Activated naive CD4-positive, alpha-beta T cell treated with anti-CD3 and anti-CD28 coated beads, Interleukin-2, amount 10 ng/mL, durations not matched to agents 7 days and 5 days (primary cell): ENCODE data around the gene AHI1.

Experiments
- CTCF ChIA-PET: fragments of 350-600 bp; sonication (Branson Sonifier 250); formaldehyde crosslinking; loops from one replicate; lab custom pipeline; 2021; ENCODE audit warnings: antibody characterized with exemption; lab: Charles Lee
- DNase-seq: peaks from one replicate; pipeline ENCODE4 v3.0.0-alpha.2; 2020
- H3K27ac Mint-ChIP-seq: one replicate; pipeline ENCODE4 v1.8.0; 2021; ENCODE audit warnings: mild to moderate bottlenecking, moderate library complexity, mixed read lengths
- H3K27me3 Mint-ChIP-seq: one replicate; pipeline ENCODE4 v1.8.0; 2021; ENCODE audit warnings: mild to moderate bottlenecking, mixed read lengths
- H3K36me3 Mint-ChIP-seq: one replicate; pipeline ENCODE4 v1.8.0; 2021; ENCODE audit warnings: mixed read lengths
- H3K4me1 Mint-ChIP-seq: one replicate; pipeline ENCODE4 v1.8.0; 2021; ENCODE audit warnings: mixed read lengths
- H3K4me3 Mint-ChIP-seq: one replicate; pipeline ENCODE4 v1.8.0; 2021; ENCODE audit warnings: mild to moderate bottlenecking, moderate library complexity, mixed read lengths
- H3K9me3 Mint-ChIP-seq: one replicate; pipeline ENCODE4 v1.8.0; 2021; ENCODE audit warnings: mixed read lengths

The AHI1 gene

GRCh38 chr6:135311446-135312200 is 185.9 kb downstream of the AHI1 start:
- no peak for DNase-seq
- Mint-ChIP-seq H3K27ac (no peak overlapping the region), H3K36me3 (peaks cover 2% of the 10 kb centered on the region), H3K9me3 (no peaks in the 10 kb centered on the region), H3K4me3 (no peak overlapping the region), H3K27me3 (no peaks in the 10 kb centered on the region), H3K4me1 (no peaks in the 10 kb centered on the region)
- CTCF ChIA-PET, result no interaction called here

DNA sequence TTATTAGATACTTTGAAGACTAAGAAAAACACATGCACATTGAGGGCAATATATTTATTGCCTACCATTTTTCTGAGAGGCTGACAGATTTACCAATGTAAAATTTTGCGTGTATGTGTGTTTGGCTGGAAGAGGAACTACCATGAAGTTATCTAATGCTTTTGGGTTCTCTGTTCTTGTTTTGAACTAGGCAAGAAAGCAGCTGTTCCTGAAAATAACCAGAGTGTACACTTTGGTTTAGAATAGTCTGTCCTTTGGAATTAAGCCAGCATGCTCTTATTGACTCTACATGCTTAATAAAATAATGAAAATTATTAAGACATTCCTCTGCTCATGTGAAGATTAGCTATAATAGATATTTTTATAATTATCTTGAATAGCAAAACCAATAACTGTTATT is 187.2 kb downstream of the AHI1 start:
- Mint-ChIP-seq H3K9me3 (no peaks in the 10 kb centered on the region), H3K27me3 (no peaks in the 10 kb centered on the region), H3K36me3 (peaks cover 2% of the 10 kb centered on the region), H3K4me1 (no peaks in the 10 kb centered on the region), H3K27ac (no peak overlapping the region), H3K4me3 (no peak overlapping the region)
- DNase-seq, result no peak
- CTCF ChIA-PET, result no interaction called here

DNA sequence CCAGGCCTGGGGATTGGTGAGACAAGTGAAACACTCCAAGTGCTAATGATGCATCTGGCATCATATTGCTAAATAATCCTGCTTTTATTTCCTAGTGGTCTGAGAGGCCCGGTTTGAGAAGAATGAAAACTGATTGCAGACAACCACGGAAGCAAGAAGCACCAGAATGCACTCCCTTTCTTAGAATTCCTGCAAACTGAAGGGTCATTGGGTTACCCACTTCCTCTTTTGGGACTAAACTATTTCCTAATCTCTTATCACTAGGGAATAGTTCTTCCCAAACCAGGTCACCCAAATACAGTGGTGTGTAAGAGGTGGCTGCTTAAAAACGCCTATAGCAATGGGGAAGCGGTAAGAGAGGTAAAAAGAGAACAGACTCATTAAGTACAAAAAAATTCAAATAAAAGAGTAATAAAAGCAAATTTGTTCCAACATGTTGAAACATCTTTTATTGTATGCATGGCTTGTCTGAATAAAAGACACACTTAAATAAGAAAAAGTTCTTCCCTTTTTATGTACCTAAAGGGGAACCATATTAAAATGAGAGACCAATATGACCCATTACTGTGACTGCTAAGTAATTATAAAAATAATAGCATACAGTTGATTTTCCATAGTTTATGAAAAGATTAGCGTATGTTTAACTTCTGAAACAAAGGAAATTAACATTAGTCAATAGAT is 190.7 kb downstream of the AHI1 start:
- CTCF ChIA-PET, result no interaction called here

DNA sequence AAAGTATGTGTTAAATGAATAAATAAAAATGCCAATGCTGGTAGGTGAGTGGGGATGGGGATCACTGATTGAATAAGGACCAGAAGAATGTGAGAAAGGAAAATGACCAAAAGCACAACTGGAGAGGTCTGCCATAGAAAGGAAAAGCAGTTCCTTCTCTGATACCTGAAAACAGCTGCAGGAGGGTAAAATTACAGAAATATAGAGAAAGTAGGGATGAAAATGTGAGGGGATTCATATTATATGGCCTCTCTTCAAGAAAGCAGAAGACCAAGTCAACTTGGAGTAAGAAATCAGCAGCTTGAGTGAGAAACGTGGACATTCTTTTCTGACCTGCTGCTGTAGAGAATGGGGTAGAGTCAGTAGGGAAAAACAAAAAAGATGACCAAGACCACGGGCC is 191.4 kb downstream of the AHI1 start:
- H3K4me1 Mint-ChIP-seq, result no peaks in the 10 kb centered on the region
- H3K4me3 Mint-ChIP-seq, result no peak overlapping the region
- no peak for DNase-seq
- H3K27me3 Mint-ChIP-seq, result no peaks in the 10 kb centered on the region
- peaks cover 2% of the 10 kb centered on the region for H3K36me3 Mint-ChIP-seq
- H3K9me3 Mint-ChIP-seq, result no peaks in the 10 kb centered on the region
- CTCF ChIA-PET, result no interaction called here
- no peak overlapping the region for H3K27ac Mint-ChIP-seq

More for the DNA sequence above, 190.7 kb downstream of the AHI1 start:
- peaks cover 2% of the 10 kb centered on the region for H3K36me3 Mint-ChIP-seq
- no peaks in the 10 kb centered on the region for H3K4me1 Mint-ChIP-seq
- no peaks in the 10 kb centered on the region for H3K27me3 Mint-ChIP-seq
- no peak overlapping the region for H3K4me3 Mint-ChIP-seq
- no peak overlapping the region for H3K27ac Mint-ChIP-seq
- H3K9me3 Mint-ChIP-seq, result no peaks in the 10 kb centered on the region
- no peak for DNase-seq

GRCh38 chr6:135305684-135306083 is 191.9 kb downstream of the AHI1 start:
- DNase-seq, result no peak
- no peaks in the 10 kb centered on the region for H3K9me3 Mint-ChIP-seq
- no peak overlapping the region for H3K27ac Mint-ChIP-seq
- peaks cover 2% of the 10 kb centered on the region for H3K36me3 Mint-ChIP-seq
- H3K4me3 Mint-ChIP-seq, result no peak overlapping the region
- H3K4me1 Mint-ChIP-seq, result no peaks in the 10 kb centered on the region
- H3K27me3 Mint-ChIP-seq, result no peaks in the 10 kb centered on the region
- CTCF ChIA-PET, result no interaction called here

DNA sequence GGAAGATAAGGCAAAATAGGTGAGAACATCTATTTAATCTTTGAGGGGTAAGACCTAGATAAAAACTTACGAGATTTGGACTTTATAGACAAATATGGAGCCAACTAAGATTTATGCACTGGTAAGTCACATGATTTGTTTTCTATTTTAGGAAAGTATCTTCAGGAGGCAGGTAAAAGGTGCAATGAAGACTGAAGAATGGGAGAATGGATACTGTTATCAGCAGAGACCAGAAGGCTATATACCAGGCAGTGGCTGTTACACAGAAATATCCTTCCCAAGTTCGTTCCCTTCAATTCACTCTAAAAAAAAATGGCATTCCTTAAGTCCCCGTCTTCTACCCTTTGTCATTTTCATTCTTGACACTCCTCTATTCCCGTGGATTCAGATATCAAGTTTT is 192.7 kb downstream of the AHI1 start:
- Mint-ChIP-seq H3K27me3 (no peaks in the 10 kb centered on the region), H3K9me3 (no peaks in the 10 kb centered on the region), H3K4me1 (no peaks in the 10 kb centered on the region), H3K4me3 (no peak overlapping the region), H3K27ac (no peak overlapping the region), H3K36me3 (peaks cover 2% of the 10 kb centered on the region)
- DNase-seq, result no peak
- CTCF ChIA-PET, result no interaction called here

DNA sequence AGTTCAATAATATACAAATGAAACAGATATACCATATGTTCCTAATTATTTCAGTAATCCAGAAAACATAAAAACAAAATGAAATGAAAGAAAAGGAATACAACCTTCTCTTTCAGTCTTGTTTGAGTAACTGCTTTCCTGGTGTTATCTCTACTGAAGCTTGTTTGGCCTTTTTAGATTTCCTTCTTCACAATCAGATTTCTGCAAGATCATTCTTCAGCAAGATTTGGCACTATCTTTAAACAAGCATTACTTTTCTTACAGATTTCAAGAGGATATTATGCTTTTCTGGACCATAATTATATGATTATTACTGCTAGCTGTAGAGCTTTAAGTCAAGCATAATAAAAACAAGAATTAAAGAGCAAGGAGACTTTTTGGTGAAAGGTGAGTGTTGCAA is 196.2 kb downstream of the AHI1 start:
- H3K4me1 Mint-ChIP-seq, result no peaks in the 10 kb centered on the region
- no peak overlapping the region for H3K27ac Mint-ChIP-seq
- CTCF ChIA-PET, result interaction anchor here (1.1 kb wide), 1 partner anchor 45 kb away, joined by 3 read pairs; no protein-coding TSS in a partner anchor
- H3K4me3 Mint-ChIP-seq, result no peak overlapping the region
- no peak for DNase-seq
- no peaks in the 10 kb centered on the region for H3K9me3 Mint-ChIP-seq
- peaks cover 1% of the 10 kb centered on the region for H3K36me3 Mint-ChIP-seq
- H3K27me3 Mint-ChIP-seq, result no peaks in the 10 kb centered on the region

- no peaks in the 10 kb centered on the region for H3K9me3 Mint-ChIP-seq
- DNase-seq, result no peak
- no peak overlapping the region for H3K4me3 Mint-ChIP-seq
- peaks cover 4% of the 10 kb centered on the region for H3K36me3 Mint-ChIP-seq
- no peak overlapping the region for H3K27ac Mint-ChIP-seq
- CTCF ChIA-PET, result no interaction called here
- H3K27me3 Mint-ChIP-seq, result no peaks in the 10 kb centered on the region
- H3K4me1 Mint-ChIP-seq, result no peaks in the 10 kb centered on the region
Observed at GRCh38 chr6:135300576-135300975, 197.0 kb downstream of the AHI1 start.

GRCh38 chr6:135299256-135299655 is 198.3 kb downstream of the AHI1 start:
- no peaks in the 10 kb centered on the region for H3K27me3 Mint-ChIP-seq
- no peak overlapping the region for H3K4me3 Mint-ChIP-seq
- CTCF ChIA-PET, result interaction anchor here (1.1 kb wide), 1 partner anchor 16 kb away, joined by 3 read pairs; no protein-coding TSS in a partner anchor
- DNase-seq, result no peak
- H3K36me3 Mint-ChIP-seq, result peaks cover 6% of the 10 kb centered on the region
- no peak overlapping the region for H3K27ac Mint-ChIP-seq
- H3K4me1 Mint-ChIP-seq, result no peaks in the 10 kb centered on the region
- H3K9me3 Mint-ChIP-seq, result peaks cover 2% of the 10 kb centered on the region

GRCh38 chr6:135298455-135298854 is 199.1 kb downstream of the AHI1 start:
- Mint-ChIP-seq H3K4me3 (no peak overlapping the region), H3K36me3 (peaks cover 6% of the 10 kb centered on the region), H3K27ac (no peak overlapping the region), H3K27me3 (no peaks in the 10 kb centered on the region), H3K4me1 (no peaks in the 10 kb centered on the region), H3K9me3 (peaks cover 2% of the 10 kb centered on the region)
- CTCF ChIA-PET, result no interaction called here
- no peak for DNase-seq

DNA sequence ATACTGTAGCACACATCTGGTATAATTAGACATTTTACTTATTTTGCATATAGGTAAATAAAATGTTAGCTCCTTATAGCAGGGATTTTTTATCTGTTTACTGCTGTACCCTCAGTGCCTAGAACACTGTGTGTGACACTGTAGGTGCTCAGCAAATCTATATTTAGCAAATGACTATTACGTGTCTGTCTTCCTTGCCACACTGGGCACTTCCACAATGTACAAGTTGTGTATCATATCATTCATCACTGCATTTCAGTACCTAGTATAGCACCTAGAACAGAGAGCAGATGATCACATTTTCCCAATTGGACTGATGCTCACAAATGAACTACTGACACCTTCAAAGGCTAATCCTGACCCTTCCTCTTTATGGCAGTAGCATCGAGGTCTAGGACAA is 200.8 kb downstream of the AHI1 start:
- CTCF ChIA-PET, result no interaction called here

GRCh38 chr6:135295085-135295484 is 202.5 kb downstream of the AHI1 start:
- no peaks in the 10 kb centered on the region for H3K4me1 Mint-ChIP-seq
- CTCF ChIA-PET, result no interaction called here
- no peak overlapping the region for H3K27ac Mint-ChIP-seq
- no peak for DNase-seq
- H3K36me3 Mint-ChIP-seq, result peaks cover 6% of the 10 kb centered on the region
- H3K27me3 Mint-ChIP-seq, result no peaks in the 10 kb centered on the region
- no peak overlapping the region for H3K4me3 Mint-ChIP-seq
- H3K9me3 Mint-ChIP-seq, result peaks cover 2% of the 10 kb centered on the region

More for the DNA sequence above, 200.8 kb downstream of the AHI1 start:
- H3K4me3 Mint-ChIP-seq, result no peak overlapping the region
- H3K36me3 Mint-ChIP-seq, result peaks cover 6% of the 10 kb centered on the region
- no peaks in the 10 kb centered on the region for H3K27me3 Mint-ChIP-seq
- H3K27ac Mint-ChIP-seq, result no peak overlapping the region
- H3K9me3 Mint-ChIP-seq, result peaks cover 2% of the 10 kb centered on the region
- DNase-seq, result no peak
- no peaks in the 10 kb centered on the region for H3K4me1 Mint-ChIP-seq

DNA sequence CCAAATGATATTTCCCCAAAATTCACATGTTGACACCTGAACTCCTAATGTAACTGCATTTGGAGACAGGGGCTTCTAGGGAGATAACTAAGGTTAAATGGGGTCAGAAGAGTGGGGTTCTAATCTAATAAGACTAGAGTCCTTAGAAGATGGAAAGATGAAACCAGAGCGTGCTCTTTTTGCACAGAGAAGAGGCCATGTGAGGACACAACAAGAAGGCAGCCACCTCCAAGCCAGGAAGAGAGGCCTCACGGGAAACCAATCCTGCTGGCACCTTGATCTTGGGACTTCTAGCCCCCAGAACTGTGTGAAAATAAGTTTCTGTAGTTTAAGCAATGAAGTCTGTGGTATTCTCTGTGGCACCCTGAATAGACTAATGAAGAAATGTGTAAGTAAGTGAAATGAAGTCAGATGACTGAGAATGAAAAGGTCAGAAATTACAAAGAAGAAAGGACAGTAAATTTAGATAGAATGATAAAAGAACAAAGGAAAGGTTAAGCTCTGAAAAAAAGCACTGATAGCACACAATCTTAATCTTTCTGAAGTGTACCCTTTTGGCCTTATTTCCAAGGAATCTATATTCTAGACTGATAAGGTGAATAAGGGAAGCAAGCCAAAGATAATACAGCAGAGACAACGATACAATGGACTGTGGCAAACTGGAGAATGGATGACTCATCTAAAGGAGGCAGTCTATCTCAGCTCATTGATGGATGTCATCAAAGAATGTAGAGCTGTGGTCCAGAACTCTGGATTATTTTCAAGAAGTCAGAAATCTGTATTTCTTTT is 206.1 kb downstream of the AHI1 start:
- Mint-ChIP-seq H3K9me3 (peaks cover 2% of the 10 kb centered on the region), H3K4me1 (peaks cover 5% of the 10 kb centered on the region), H3K27ac (no peak overlapping the region), H3K36me3 (peaks cover 8% of the 10 kb centered on the region), H3K4me3 (no peak overlapping the region), H3K27me3 (no peaks in the 10 kb centered on the region)
- DNase-seq, result no peak
- CTCF ChIA-PET, result no interaction called here

DNA sequence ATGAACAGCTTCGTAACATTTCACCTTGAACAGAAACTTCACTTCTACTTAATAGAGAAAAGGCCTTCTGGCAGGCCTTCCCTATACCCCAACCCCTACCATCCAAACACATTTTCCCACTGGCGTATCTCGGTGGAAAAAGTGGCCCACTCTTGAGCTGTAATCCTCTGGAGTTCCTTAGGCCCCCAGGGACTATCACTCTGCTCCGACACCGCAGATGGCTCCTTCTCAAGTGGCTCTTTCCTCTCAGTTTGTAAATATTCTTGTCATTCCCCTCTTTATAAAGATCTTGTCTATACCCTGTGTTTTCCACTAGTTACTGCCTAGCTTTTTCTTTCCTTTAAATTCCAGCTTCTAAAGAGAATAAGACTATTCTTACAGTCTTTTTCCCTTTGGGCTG is 207.7 kb downstream of the AHI1 start:
- peaks cover 4% of the 10 kb centered on the region for H3K36me3 Mint-ChIP-seq
- H3K4me1 Mint-ChIP-seq, result peaks cover 5% of the 10 kb centered on the region
- no peaks in the 10 kb centered on the region for H3K27me3 Mint-ChIP-seq
- no peak overlapping the region for H3K27ac Mint-ChIP-seq
- CTCF ChIA-PET, result no interaction called here
- H3K9me3 Mint-ChIP-seq, result no peaks in the 10 kb centered on the region
- no peak for DNase-seq
- H3K4me3 Mint-ChIP-seq, result no peak overlapping the region
